Gastroesophageal sphincter (tissue), 4 donors: ENCODE measurements around the gene BAHCC1. TPM values are rescaled to one million over a fixed set of nuclear protein-coding genes. Genes with fewer than 3 reads are reported as not detected.

Experiments
- ATAC-seq: fragments of 150-250 bp; one replicate; pipeline ENCODE4 v1.9.1; 2016; ENCODE audit warnings: mild to moderate bottlenecking, moderate library complexity
- H3K27ac ChIP-seq, 4 donors: fragments of 200-600 bp; sonication (generic) in 3 of 4; 1 replicate in 3 of 4; 2 replicates in 1 of 4; pipeline ENCODE4 v1.5.1; 2016 to 2019
- H3K27me3 ChIP-seq: fragments of 200-600 bp; sonication (generic); one replicate; pipeline ENCODE4 v1.5.1; 2019
- H3K36me3 ChIP-seq, 2 donors: fragments of 200-600 bp; sonication (generic); one replicate each; pipeline ENCODE4 v1.5.1; 2019; ENCODE audit warnings: control low read depth in 1 of 2
- H3K4me1 ChIP-seq, 3 donors: fragments of 200-600 bp; sonication (generic); 1 replicate in 2 of 3; 2 replicates in 1 of 3; pipeline ENCODE4 v1.5.1; 2016 to 2019; ENCODE audit warnings: control low read depth in 2 of 3
- H3K4me3 ChIP-seq, 2 donors: fragments of 200-600 bp; sonication (generic); one replicate each; pipeline ENCODE4 v1.5.1; 2019; ENCODE audit warnings: mild to moderate bottlenecking in 1 of 2, moderate library complexity in 1 of 2
- H3K9me3 ChIP-seq, 3 donors: fragments of 200-600 bp; sonication (generic); one replicate each; pipeline ENCODE4 v1.5.1; 2017 to 2019; ENCODE audit warnings: control low read depth in 2 of 3
- EP300 ChIP-seq: sonication (generic); formaldehyde crosslinking; IDR thresholded peaks from one replicate; pipeline ENCODE4 v1.6.1; 2017; ENCODE audit warnings: antibody characterized with exemption, mild to moderate bottlenecking
- POLR2A ChIP-seq, 2 donors: fragments of 450-650 bp; IDR thresholded peaks; one replicate each; pipeline ENCODE4 v1.6.1; 2017; ENCODE audit warnings: antibody characterized with exemption in 2 of 2, mild to moderate bottlenecking in 2 of 2, moderate library complexity in 1 of 2
- POLR2AphosphoS5 ChIP-seq: sonication (generic); formaldehyde crosslinking; IDR thresholded peaks from one replicate; pipeline ENCODE4 v1.6.1; 2017; ENCODE audit warnings: antibody characterized with exemption
- WGBS, 2 donors: methylation state at CpG; one replicate each; pipeline ENCODE4 v1.1.5; 2018; ENCODE audit warnings: low coverage in 1 of 2; 5-methylcytosine and 5-hydroxymethylcytosine counted together
- total RNA-seq, 4 donors: library from RNA; depleted of rRNA; stranded (reverse); fragments of >200 nt; gene quantifications; one replicate each; pipeline ENCODE4 v1.1.0, GENCODE V29; 2016
- TF ChIP-seq, protein P1 (sequence below), 4 experiments: fragments of 200-600 bp in 2 of 4; fragments of 450-650 bp in 2 of 4; sonication (generic) in 1 of 4; IDR thresholded peaks; one replicate each; pipeline ENCODE4 v1.5.1; 2017 to 2019; ENCODE audit warnings: antibody characterized with exemption in 4 of 4, mild to moderate bottlenecking in 2 of 4, moderate library complexity in 2 of 4

Gene BAHCC1
- total RNA-seq, 4 donors from 2014 or later: 17.5 to 34.3 (median 19.5) TPM

GRCh38 chr17:81413497-81414135 is 18.4 kb downstream of the BAHCC1 start:
- Histone ChIP-seq H3K27ac (peak overlapping the region in 3 of 4 donors; percentile 22 to 33 (median 31)), H3K36me3 (no peaks in the 10 kb centered on the region), H3K9me3 (no peaks in the 10 kb centered on the region), H3K4me1 (peaks cover 0 to 92% (median 41%) of the 10 kb centered on the region in 3 donors), H3K4me3 (no peak overlapping the region), H3K27me3 (no peaks in the 10 kb centered on the region)
- no peak for TF ChIP-seq POLR2AphosphoS5
- no peak for TF ChIP-seq POLR2A (IDR thresholded peaks at IDR 0.05)
- no peak for TF ChIP-seq EP300
- ATAC-seq: no peak
- no CpG with 5 or more reads among the region's 30 CpGs for WGBS, 2 donors

GRCh38 chr17:81414756-81415516 is 19.7 kb downstream of the BAHCC1 start:
- Histone ChIP-seq H3K27me3 (no peaks in the 10 kb centered on the region), H3K27ac (peak overlapping the region in 2 of 4 donors; percentile 14 to 30), H3K4me3 (no peak overlapping the region), H3K4me1 (peaks cover 0 to 92% (median 50%) of the 10 kb centered on the region in 3 donors), H3K36me3 (no peaks in the 10 kb centered on the region), H3K9me3 (no peaks in the 10 kb centered on the region)
- 67 to 100% methylated on average over 2 to 3 of the region's 41 CpGs for WGBS, 2 donors
- ATAC-seq: no peak
- TF ChIP-seq, protein P1, sequence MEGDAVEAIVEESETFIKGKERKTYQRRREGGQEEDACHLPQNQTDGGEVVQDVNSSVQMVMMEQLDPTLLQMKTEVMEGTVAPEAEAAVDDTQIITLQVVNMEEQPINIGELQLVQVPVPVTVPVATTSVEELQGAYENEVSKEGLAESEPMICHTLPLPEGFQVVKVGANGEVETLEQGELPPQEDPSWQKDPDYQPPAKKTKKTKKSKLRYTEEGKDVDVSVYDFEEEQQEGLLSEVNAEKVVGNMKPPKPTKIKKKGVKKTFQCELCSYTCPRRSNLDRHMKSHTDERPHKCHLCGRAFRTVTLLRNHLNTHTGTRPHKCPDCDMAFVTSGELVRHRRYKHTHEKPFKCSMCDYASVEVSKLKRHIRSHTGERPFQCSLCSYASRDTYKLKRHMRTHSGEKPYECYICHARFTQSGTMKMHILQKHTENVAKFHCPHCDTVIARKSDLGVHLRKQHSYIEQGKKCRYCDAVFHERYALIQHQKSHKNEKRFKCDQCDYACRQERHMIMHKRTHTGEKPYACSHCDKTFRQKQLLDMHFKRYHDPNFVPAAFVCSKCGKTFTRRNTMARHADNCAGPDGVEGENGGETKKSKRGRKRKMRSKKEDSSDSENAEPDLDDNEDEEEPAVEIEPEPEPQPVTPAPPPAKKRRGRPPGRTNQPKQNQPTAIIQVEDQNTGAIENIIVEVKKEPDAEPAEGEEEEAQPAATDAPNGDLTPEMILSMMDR (IDR thresholded peaks at IDR 0.05): no peak
- no peak for TF ChIP-seq EP300
- TF ChIP-seq POLR2A (IDR thresholded peaks at IDR 0.05): no peak
- no peak for TF ChIP-seq POLR2AphosphoS5

GRCh38 chr17:81415681-81416080 is 20.4 kb downstream of the BAHCC1 start:
- Histone ChIP-seq H3K27me3 (no peaks in the 10 kb centered on the region), H3K36me3 (no peaks in the 10 kb centered on the region), H3K4me3 (no peak overlapping the region), H3K27ac (peak overlapping the region in 2 of 4 donors; percentile 14 to 30), H3K4me1 (peaks cover 6 to 92% (median 58%) of the 10 kb centered on the region in 3 donors), H3K9me3 (no peaks in the 10 kb centered on the region)
- ATAC-seq: no peak
- no peak for TF ChIP-seq POLR2A (IDR thresholded peaks at IDR 0.05)
- TF ChIP-seq, protein P1 (IDR thresholded peaks at IDR 0.05): no peak
- no peak for TF ChIP-seq EP300
- TF ChIP-seq POLR2AphosphoS5: no peak
- 92 to 100% methylated on average over 3 to 7 of the region's 15 CpGs for WGBS, 2 donors

DNA sequence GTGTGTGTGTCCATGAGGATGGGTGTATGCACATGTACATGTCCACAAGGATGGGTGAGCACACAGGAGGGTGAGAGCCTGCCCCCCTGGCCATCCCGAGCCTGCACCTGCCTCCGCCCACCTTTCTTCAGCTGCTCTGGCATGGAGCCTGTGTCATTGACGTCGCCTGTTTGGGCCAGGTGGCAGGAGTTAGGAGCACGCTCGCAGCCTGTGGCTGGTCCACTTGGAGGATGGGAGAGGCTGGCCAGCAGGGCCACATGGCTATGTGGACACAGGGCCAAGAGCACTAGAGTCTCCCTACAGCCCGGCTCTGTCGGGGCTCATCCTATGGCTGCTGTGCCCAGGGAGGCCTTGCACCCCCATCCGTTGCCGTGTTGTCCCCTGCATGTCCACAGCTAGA is 21.4 kb downstream of the BAHCC1 start:
- H3K9me3 ChIP-seq: no peaks in the 10 kb centered on the region
- TF ChIP-seq EP300 (no peak), POLR2AphosphoS5 (no peak), POLR2A (IDR thresholded peaks at IDR 0.05) (no peak)
- TF ChIP-seq, protein P1 (IDR thresholded peaks at IDR 0.05): no peak
- no peak for ATAC-seq
- H3K27me3 ChIP-seq: no peaks in the 10 kb centered on the region
- H3K4me3 ChIP-seq: no peak overlapping the region
- peaks cover 9 to 92% (median 64%) of the 10 kb centered on the region in 3 donors for H3K4me1 ChIP-seq
- WGBS, 2 donors: no CpG with 5 or more reads among the region's 10 CpGs
- H3K36me3 ChIP-seq: no peaks in the 10 kb centered on the region
- peak overlapping the region; percentile 61 to 99 (median 96) for H3K27ac ChIP-seq

- Histone ChIP-seq H3K9me3 (no peaks in the 10 kb centered on the region), H3K4me1 (peaks cover 11 to 92% (median 66%) of the 10 kb centered on the region in 3 donors), H3K36me3 (no peaks in the 10 kb centered on the region), H3K27me3 (no peaks in the 10 kb centered on the region), H3K27ac (peak overlapping the region; percentile 61 to 99 (median 96)), H3K4me3 (peak overlapping the region in 1 of 2 donors; percentile 4)
- TF ChIP-seq EP300: no peak
- TF ChIP-seq POLR2AphosphoS5: no peak
- TF ChIP-seq POLR2A (IDR thresholded peaks at IDR 0.05): no peak
- TF ChIP-seq, protein P1 (IDR thresholded peaks at IDR 0.05): no peak
- 3 to 20% methylated on average over 10 to 12 of the region's 38 CpGs for WGBS, 2 donors
- ATAC-seq: peak; percentile 14
Measured at GRCh38 chr17:81417049-81417878, 22.0 kb downstream of the BAHCC1 start.
